GM23338 (cell line): ENCODE results near the gene RHOT1. TPM values are rescaled to one million over a fixed set of nuclear protein-coding genes. Genes with fewer than 3 reads are reported as not detected.

Source experiments
- ATAC-seq: fragments of 200-7000 bp; cut with Tn5 transposase; 3 replicates; pipeline ENCODE4 v1.9.1; 2020
- DNase-seq: peaks from one replicate; pipeline ENCODE4 v3.0.0-alpha.2; 2015; ENCODE audit warnings: low spot score
- H2AFZ ChIP-seq: fragments of 200-600 bp; sonication (generic); 2 replicates; pipeline ENCODE4 v1.8.0; 2016; ENCODE audit warnings: antibody characterized with exemption, mild to moderate bottlenecking, moderate library complexity
- H3F3A ChIP-seq: fragments of 200-600 bp; sonication (generic); replicated peaks from 2 replicates; pipeline ENCODE4 v1.8.0; 2017; ENCODE audit warnings: antibody characterized with exemption, mixed run types, low read depth
- H3K27ac ChIP-seq: fragments of 200-600 bp; sonication (generic); 2 replicates; pipeline ENCODE4 v1.6.1; 2016; ENCODE audit warnings: low read depth
- H3K27me3 ChIP-seq: fragments of 200-600 bp; sonication (generic); 2 replicates; pipeline ENCODE4 v1.8.0; 2016; ENCODE audit warnings: mild to moderate bottlenecking, mixed run types, moderate library complexity; ENCODE audit not compliant: insufficient read depth
- H3K36me3 ChIP-seq: fragments of 200-600 bp; sonication (generic); 2 replicates; pipeline ENCODE4 v1.8.0; 2016; ENCODE audit warnings: mild to moderate bottlenecking; ENCODE audit not compliant: insufficient read depth
- H3K4me1 ChIP-seq: fragments of 200-600 bp; sonication (generic); 2 replicates; pipeline ENCODE4 v1.8.0; 2016; ENCODE audit warnings: mild to moderate bottlenecking, moderate library complexity; ENCODE audit not compliant: insufficient read depth
- H3K4me2 ChIP-seq: fragments of 200-600 bp; sonication (generic); 2 replicates; pipeline ENCODE4 v1.7.1; 2017; ENCODE audit warnings: mixed run types
- H3K4me3 ChIP-seq: fragments of 200-600 bp; sonication (generic); 2 replicates; pipeline ENCODE4 v1.6.1; 2016; ENCODE audit warnings: mixed run types
- H3K79me2 ChIP-seq: fragments of 200-600 bp; sonication (generic); replicated peaks from 2 replicates; pipeline ENCODE4 v1.8.0; 2017; ENCODE audit warnings: mild to moderate bottlenecking; ENCODE audit not compliant: insufficient read depth
- H3K9me2 ChIP-seq: fragments of 200-600 bp; sonication (generic); 2 replicates; pipeline ENCODE4 v1.8.0; 2017; ENCODE audit not compliant: insufficient read depth
- H4K20me1 ChIP-seq: fragments of 200-600 bp; sonication (generic); replicated peaks from 2 replicates; pipeline ENCODE4 v1.8.0; 2017; ENCODE audit warnings: mild to moderate bottlenecking; ENCODE audit not compliant: insufficient read depth
- H3K27ac Mint-ChIP-seq: 2 replicates; pipeline ENCODE4 v1.8.0; 2020; ENCODE audit warnings: inconsistent platforms, mild to moderate bottlenecking, moderate library complexity, mixed read lengths
- H3K27me3 Mint-ChIP-seq: 3 replicates; pipeline ENCODE4 v1.8.0; 2022; ENCODE audit warnings: low read depth, mild to moderate bottlenecking, moderate library complexity, mixed read lengths, inconsistent platforms; ENCODE audit not compliant: insufficient read depth, poor library complexity
- H3K36me3 Mint-ChIP-seq: 3 replicates; pipeline ENCODE4 v1.8.0; 2021; ENCODE audit warnings: low read depth, mild to moderate bottlenecking, inconsistent platforms, moderate library complexity, mixed read lengths
- H3K4me1 Mint-ChIP-seq: 3 replicates; pipeline ENCODE4 v1.8.0; 2020; ENCODE audit warnings: mild to moderate bottlenecking, inconsistent platforms, mixed read lengths
- H3K4me3 Mint-ChIP-seq: 3 replicates; pipeline ENCODE4 v1.8.0; 2021; ENCODE audit warnings: moderate library complexity, mild to moderate bottlenecking, inconsistent platforms, mixed read lengths
- H3K9me3 Mint-ChIP-seq: 3 replicates; pipeline ENCODE4 v1.8.0; 2020; ENCODE audit warnings: moderate library complexity, mild to moderate bottlenecking, inconsistent platforms, mixed read lengths
- CREB1 ChIP-seq: fragments of 250-450 bp; sonication (Bioruptor Pico); IDR thresholded peaks from 2 replicates; pipeline ENCODE4 v1.5.0; 2020; ENCODE audit warnings: low read depth, mild to moderate bottlenecking, moderate library complexity
- CTCF ChIP-seq, 2 experiments: fragments of 200-600 bp in 1 of 2; sonication (generic) in 1 of 2; conservative IDR thresholded peaks; 2 replicates each; pipeline versions ENCODE4 v1.5.1 to v1.6.1; 2016 to 2017; ENCODE audit warnings: antibody characterized with exemption in 2 of 2, low read depth in 2 of 2, mild to moderate bottlenecking in 2 of 2, moderate library complexity in 1 of 2
- EZH2 ChIP-seq: fragments of 200-600 bp; sonication (generic); IDR thresholded peaks from one replicate; pipeline ENCODE4 v1.8.0; 2017; ENCODE audit warnings: antibody characterized with exemption, mild to moderate bottlenecking, low read depth; ENCODE audit not compliant: unreplicated experiment
- EZH2phosphoT487 ChIP-seq: fragments of 200-600 bp; sonication (generic); IDR thresholded peaks from one replicate; pipeline ENCODE4 v1.8.1; 2018; ENCODE audit warnings: antibody characterized with exemption; ENCODE audit not compliant: unreplicated experiment
- JUNB ChIP-seq: IDR thresholded peaks from one replicate; pipeline ENCODE4 v1.6.1; 2016; ENCODE audit warnings: antibody characterized with exemption; ENCODE audit not compliant: unreplicated experiment
- NANOG ChIP-seq: IDR thresholded peaks from 2 replicates; pipeline ENCODE4 v1.6.1; 2016; ENCODE audit warnings: antibody characterized with exemption, borderline replicate concordance
- POLR2AphosphoS5 ChIP-seq: IDR thresholded peaks from 2 replicates; pipeline ENCODE4 v1.6.1; 2016; ENCODE audit warnings: antibody characterized with exemption, low read depth
- REST ChIP-seq: IDR thresholded peaks from one replicate; pipeline ENCODE4 v1.6.1; 2018; ENCODE audit warnings: antibody characterized with exemption; ENCODE audit not compliant: unreplicated experiment
- STAT1 ChIP-seq: IDR thresholded peaks from one replicate; pipeline ENCODE4 v1.6.1; 2016; ENCODE audit warnings: antibody characterized with exemption; ENCODE audit not compliant: unreplicated experiment
- ZNF114 ChIP-seq: fragments of 250-450 bp; sonication (Bioruptor Pico); IDR thresholded peaks from 2 replicates; pipeline ENCODE4 v1.5.0; 2020; ENCODE audit warnings: mild to moderate bottlenecking, moderate library complexity
- ZNF331 ChIP-seq: fragments of 250-450 bp; sonication (Bioruptor Pico); IDR thresholded peaks from 2 replicates; pipeline ENCODE4 v1.5.0; 2020; ENCODE audit warnings: low read depth, mild to moderate bottlenecking, moderate library complexity
- ZNF462 ChIP-seq: fragments of 250-450 bp; sonication (Bioruptor Pico); IDR thresholded peaks from 2 replicates; pipeline ENCODE4 v1.5.0; 2020; ENCODE audit warnings: mild to moderate bottlenecking, moderate library complexity
- polyA plus RNA-seq: library from polyadenylated mRNA; unstranded; fragments of >200 nt; fragmentation: Nextera tagmentation; extraction: Ambion mirVana; gene quantifications from 2 replicates; pipeline ENCODE4 v1.2.1, GENCODE V29; 2016
- total RNA-seq: library from RNA; depleted of rRNA; stranded (reverse); fragments of >200 nt; shearing (Covaris generic); gene quantifications from 2 replicates; pipeline ENCODE4 v1.2.3, GENCODE V29; 2014
- TF ChIP-seq, protein P1 (sequence below): IDR thresholded peaks from 2 replicates; pipeline ENCODE4 v1.6.1; 2016; ENCODE audit warnings: antibody characterized with exemption

The RHOT1 gene
- total and polyA plus RNA-seq, 2 experiments from 2014 or later = 40.8 to 53.5 TPM

- Mint-ChIP-seq H3K36me3 (peaks cover 12% of the 10 kb centered on the region), H3K4me1 (no peaks in the 10 kb centered on the region), H3K27ac (no peak overlapping the region), H3K4me3 (no peak overlapping the region), H3K27me3 (peaks cover 2% of the 10 kb centered on the region), H3K9me3 (no peaks in the 10 kb centered on the region)
- DNase-seq (no peak), ATAC-seq (no peak)
- H3K4me3 ChIP-seq = no peak overlapping the region
- TF ChIP-seq ZNF462 (no peak), JUNB (no peak), ZNF331 (CRISPR knock-in tag) (no peak), CREB1 (no peak), EZH2 (no peak), POLR2AphosphoS5 (no peak), STAT1 (no peak), ZNF114 (CRISPR knock-in tag) (no peak), NANOG (no peak), CTCF (conservative IDR thresholded peaks at IDR 0.05; ENCODE audit: low read depth in 2 of 2) (no peak; a peak in 1 of 4 replicates), EZH2phosphoT487 (no peak), REST (no peak)
- TF ChIP-seq, protein P1, sequence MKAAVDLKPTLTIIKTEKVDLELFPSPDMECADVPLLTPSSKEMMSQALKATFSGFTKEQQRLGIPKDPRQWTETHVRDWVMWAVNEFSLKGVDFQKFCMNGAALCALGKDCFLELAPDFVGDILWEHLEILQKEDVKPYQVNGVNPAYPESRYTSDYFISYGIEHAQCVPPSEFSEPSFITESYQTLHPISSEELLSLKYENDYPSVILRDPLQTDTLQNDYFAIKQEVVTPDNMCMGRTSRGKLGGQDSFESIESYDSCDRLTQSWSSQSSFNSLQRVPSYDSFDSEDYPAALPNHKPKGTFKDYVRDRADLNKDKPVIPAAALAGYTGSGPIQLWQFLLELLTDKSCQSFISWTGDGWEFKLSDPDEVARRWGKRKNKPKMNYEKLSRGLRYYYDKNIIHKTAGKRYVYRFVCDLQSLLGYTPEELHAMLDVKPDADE = no peak
- H3K4me1 ChIP-seq = no peaks in the 10 kb centered on the region
- no peaks in the 10 kb centered on the region for H4K20me1 ChIP-seq
- H3K4me2 ChIP-seq = no peak overlapping the region
- H3K27me3 ChIP-seq = no peaks in the 10 kb centered on the region
- peaks cover 5% of the 10 kb centered on the region; the same call in 1 of the 2 replicates for H3F3A ChIP-seq
- no peaks in the 10 kb centered on the region for H3K79me2 ChIP-seq
- H3K9me2 ChIP-seq = no peaks in the 10 kb centered on the region
- no peak overlapping the region for H3K27ac ChIP-seq
- H3K36me3 ChIP-seq = no peaks in the 10 kb centered on the region; the same call in 1 of the 2 replicates
- H2AFZ ChIP-seq = no peak overlapping the region
Observed at GRCh38 chr17:32192379-32192778, 50.1 kb downstream of the RHOT1 start.
